ENCODE data around the gene TTC23.

TTC23 gene

GRCh38 chr15:99086327-99086667 lies 163.1 kb downstream of the TTC23 start:
- DNase-seq (ENCODE audit: low read depth in 2 of 2, low spot score in 1 of 2) = no peak
